ENCODE measurements around the gene CMIP. TPM values are rescaled to one million over a fixed set of nuclear protein-coding genes. Genes with fewer than 3 reads are reported as not detected.

CMIP gene
- total RNA-seq, 5 donors from 2014 or later (not counting 1 experiment from before 2014, with no cell fraction given), result 39.8 to 55.9 (median 42.6) TPM

DNA sequence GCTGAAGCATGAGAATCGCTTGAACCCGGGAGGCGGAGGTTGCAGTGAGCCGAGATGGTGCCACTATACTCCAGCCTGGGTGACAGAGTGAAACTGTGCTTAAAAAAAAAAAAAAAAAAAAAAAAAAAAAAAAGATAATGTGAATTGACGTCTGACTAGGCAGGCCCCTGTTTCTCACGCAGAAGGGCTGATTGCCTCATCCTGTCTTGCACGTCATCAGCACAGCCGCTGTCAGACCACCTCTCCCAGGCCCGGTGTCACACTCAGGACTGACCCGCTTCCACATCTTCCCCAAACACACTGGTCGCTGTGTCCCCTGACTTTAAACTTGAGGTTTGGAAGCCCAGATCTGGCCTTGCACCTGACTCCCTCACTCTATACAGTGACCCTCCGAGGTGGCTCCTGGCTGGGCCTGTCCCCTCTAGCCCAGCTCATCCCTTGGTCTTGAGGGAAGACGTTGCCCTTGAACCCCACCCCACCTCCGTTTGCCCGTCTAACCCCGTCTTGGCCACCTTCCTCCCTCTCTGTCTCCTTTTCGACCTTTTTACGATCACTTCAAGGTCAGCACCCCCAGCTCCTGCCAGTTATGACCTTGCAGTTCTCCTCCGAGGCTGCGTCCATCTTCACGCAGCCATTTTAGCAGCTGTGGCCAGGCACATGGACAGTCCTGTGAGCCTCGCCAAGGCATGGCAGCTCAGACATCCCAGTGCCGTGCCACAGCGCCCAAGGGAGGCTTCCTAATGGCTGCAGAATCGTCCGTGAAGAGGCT is 184.6 kb downstream of the CMIP start:
- peak overlapping the region in 1 of 2 donors; percentile 39 for H3K27ac Mint-ChIP-seq
- H3K4me1 ChIP-seq (ENCODE audit: control insufficient read depth in 1 of 2, extremely low read depth in 1 of 2, insufficient read depth in 2 of 2, low read length in 2 of 2), result peaks cover 0 to 32% of the 10 kb centered on the region in 2 experiments
- ChIA-PET POLR2A (interaction anchor here in 1 of 2 donors (0.5 kb wide), 1 partner anchor 19 kb away, joined by 7 read pairs; no protein-coding TSS in a partner anchor), CTCF (interaction anchor here (0.6 to 1.5 kb wide), 3 partner anchors 13 to 221 kb away, joined by 3 to 13 read pairs (median 9); no protein-coding TSS in a partner anchor)
- WGBS (ENCODE audit: insufficient coverage), result 96% methylated on average over 21 of the region's 26 CpGs
- H3K9me3 Mint-ChIP-seq, result no peaks in the 10 kb centered on the region
- peaks cover 47 to 65% (median 55%) of the 10 kb centered on the region in 3 donors for H3K4me1 Mint-ChIP-seq
- no peak overlapping the region for H3K4me3 Mint-ChIP-seq
- DNase-seq (peak in 2 of 35 experiments; percentile 9 to 12), ATAC-seq (replicated peaks in 1 of 4) (no peak)
- H3K36me3 Mint-ChIP-seq, result no peaks in the 10 kb centered on the region
- H3K36me3 ChIP-seq (ENCODE audit: control insufficient read depth in 2 of 2, extremely low read depth in 1 of 2, insufficient read depth in 1 of 2, low read length in 1 of 2), result peaks cover 3 to 13% of the 10 kb centered on the region in 2 donors
- H3K9me3 ChIP-seq, result no peaks in the 10 kb centered on the region
- no peaks in the 10 kb centered on the region for H3K27me3 ChIP-seq (replicated peaks in 1 of 2; ENCODE audit: control insufficient read depth in 2 of 2, extremely low read depth in 1 of 2, insufficient read depth in 2 of 2, low read length in 1 of 2)
- no peaks in the 10 kb centered on the region for H3K27me3 Mint-ChIP-seq
- no peak overlapping the region for H3K4me3 ChIP-seq (ENCODE audit: control insufficient read depth in 1 of 2, extremely low read depth in 1 of 2, low read length in 1 of 2)
- H3K27ac ChIP-seq (ENCODE audit: low read length), result no peak overlapping the region

DNA sequence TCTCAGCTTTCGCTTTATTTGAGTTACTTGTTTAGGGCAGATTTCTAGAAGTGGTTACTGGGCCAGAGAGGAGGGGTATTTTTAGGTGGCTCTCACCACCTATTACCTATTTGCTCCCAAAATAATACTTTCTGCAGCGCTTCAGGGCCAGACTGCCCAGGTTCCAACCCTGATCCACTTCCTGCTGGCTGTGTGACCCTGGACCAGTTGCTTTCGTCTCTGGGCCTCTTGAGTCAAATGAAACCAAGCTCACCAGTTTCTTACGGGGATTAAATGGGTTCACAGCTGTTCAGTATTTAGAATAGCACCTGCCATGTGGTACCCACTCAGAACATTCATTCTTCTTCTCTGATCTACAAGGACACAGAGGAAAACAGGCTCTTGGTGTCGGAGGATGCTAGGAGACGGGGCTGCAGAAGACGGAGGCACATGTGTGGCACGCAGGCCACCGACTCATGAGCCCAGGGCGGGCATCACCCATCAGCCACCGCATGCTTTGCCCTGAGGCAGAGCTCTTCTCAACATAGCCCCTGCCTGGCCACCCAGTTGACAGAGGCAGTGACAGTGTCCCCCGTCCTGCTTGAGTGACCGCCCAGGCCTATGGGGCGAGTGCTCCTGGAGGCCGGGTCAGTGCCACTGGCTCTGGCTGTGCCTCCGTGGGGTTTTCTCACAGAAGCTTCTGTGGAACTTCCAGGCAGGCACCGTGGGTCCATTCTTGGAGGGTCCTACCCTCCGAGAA is 185.5 kb downstream of the CMIP start:
- Mint-ChIP-seq H3K4me1 (peaks cover 51 to 66% (median 58%) of the 10 kb centered on the region in 3 donors), H3K9me3 (no peaks in the 10 kb centered on the region), H3K36me3 (no peaks in the 10 kb centered on the region), H3K4me3 (no peak overlapping the region), H3K27ac (peak overlapping the region; percentile 97 to 98), H3K27me3 (no peaks in the 10 kb centered on the region)
- ChIA-PET POLR2A (interaction anchor here in 1 of 2 donors (0.6 kb wide), 1 partner anchor 230 kb away, joined by 3 read pairs; no protein-coding TSS in a partner anchor), CTCF (interaction anchor here in 1 of 2 donors (1.5 kb wide), 1 partner anchor 14 kb away, joined by 3 read pairs; no protein-coding TSS in a partner anchor)
- Histone ChIP-seq H3K9me3 (no peaks in the 10 kb centered on the region), H3K27ac (ENCODE audit: low read length) (no peak overlapping the region), H3K36me3 (ENCODE audit: control insufficient read depth in 2 of 2, extremely low read depth in 1 of 2, insufficient read depth in 1 of 2, low read length in 1 of 2) (peaks cover 3 to 13% of the 10 kb centered on the region in 2 donors), H3K4me3 (ENCODE audit: control insufficient read depth in 1 of 2, extremely low read depth in 1 of 2, low read length in 1 of 2) (no peak overlapping the region), H3K4me1 (ENCODE audit: control insufficient read depth in 1 of 2, extremely low read depth in 1 of 2, insufficient read depth in 2 of 2, low read length in 2 of 2) (peaks cover 0 to 32% of the 10 kb centered on the region in 2 experiments), H3K27me3 (replicated peaks in 1 of 2; ENCODE audit: control insufficient read depth in 2 of 2, extremely low read depth in 1 of 2, insufficient read depth in 2 of 2, low read length in 1 of 2) (no peaks in the 10 kb centered on the region)
- DNase-seq (no peak), ATAC-seq (replicated peaks in 1 of 4) (no peak)
- WGBS (ENCODE audit: insufficient coverage), result 98% methylated on average over 16 of the region's 18 CpGs

- Histone ChIP-seq H3K27ac (ENCODE audit: low read length) (no peak overlapping the region), H3K9me3 (no peaks in the 10 kb centered on the region), H3K27me3 (replicated peaks in 1 of 2; ENCODE audit: control insufficient read depth in 2 of 2, extremely low read depth in 1 of 2, insufficient read depth in 2 of 2, low read length in 1 of 2) (no peaks in the 10 kb centered on the region), H3K36me3 (ENCODE audit: control insufficient read depth in 2 of 2, extremely low read depth in 1 of 2, insufficient read depth in 1 of 2, low read length in 1 of 2) (peaks cover 3 to 10% of the 10 kb centered on the region in 2 donors), H3K4me1 (ENCODE audit: control insufficient read depth in 1 of 2, extremely low read depth in 1 of 2, insufficient read depth in 2 of 2, low read length in 2 of 2) (peaks cover 0 to 32% of the 10 kb centered on the region in 2 experiments), H3K4me3 (ENCODE audit: control insufficient read depth in 1 of 2, extremely low read depth in 1 of 2, low read length in 1 of 2) (no peak overlapping the region)
- Mint-ChIP-seq H3K27me3 (no peaks in the 10 kb centered on the region), H3K27ac (peak overlapping the region; percentile 97 to 98), H3K4me3 (no peak overlapping the region), H3K9me3 (no peaks in the 10 kb centered on the region), H3K4me1 (peaks cover 51 to 69% (median 60%) of the 10 kb centered on the region in 3 donors), H3K36me3 (peaks cover 3% of the 10 kb centered on the region)
- POLR2A ChIA-PET, result interaction anchor here in 1 of 2 donors (0.6 kb wide), 1 partner anchor 229 kb away, joined by 3 read pairs; no protein-coding TSS in a partner anchor
- CTCF ChIA-PET, result interaction anchor here in 1 of 2 donors (1.5 kb wide), 1 partner anchor 14 kb away, joined by 3 read pairs; no protein-coding TSS in a partner anchor
- DNase-seq (no peak), ATAC-seq (replicated peaks in 1 of 4) (no peak)
- WGBS (ENCODE audit: insufficient coverage), result 94% methylated on average over 3 of the region's 5 CpGs
These were observed 186.0 kb downstream of the CMIP start for GRCh38 chr16:81630635-81631031.

GRCh38 chr16:81632392-81633146 is 188.0 kb downstream of the CMIP start:
- Histone ChIP-seq H3K27me3 (replicated peaks in 1 of 2; ENCODE audit: control insufficient read depth in 2 of 2, extremely low read depth in 1 of 2, insufficient read depth in 2 of 2, low read length in 1 of 2) (no peaks in the 10 kb centered on the region), H3K4me1 (ENCODE audit: control insufficient read depth in 1 of 2, extremely low read depth in 1 of 2, insufficient read depth in 2 of 2, low read length in 2 of 2) (peaks cover 0 to 33% of the 10 kb centered on the region in 2 experiments), H3K4me3 (ENCODE audit: control insufficient read depth in 1 of 2, extremely low read depth in 1 of 2, low read length in 1 of 2) (no peak overlapping the region), H3K36me3 (ENCODE audit: control insufficient read depth in 2 of 2, extremely low read depth in 1 of 2, insufficient read depth in 1 of 2, low read length in 1 of 2) (peaks cover 3 to 8% of the 10 kb centered on the region in 2 donors), H3K9me3 (no peaks in the 10 kb centered on the region), H3K27ac (ENCODE audit: low read length) (peak overlapping the region; percentile 89)
- no peaks in the 10 kb centered on the region for H3K9me3 Mint-ChIP-seq
- WGBS (ENCODE audit: insufficient coverage), result 12% methylated on average over 7 of the region's 18 CpGs
- H3K27me3 Mint-ChIP-seq, result no peaks in the 10 kb centered on the region
- H3K27ac Mint-ChIP-seq, result peak overlapping the region; percentile 97 to 98
- ATAC-seq (replicated peaks in 1 of 4), result peak; percentile 92 to 94 (median 92)
- POLR2A ChIA-PET, result no interaction called here
- peak overlapping the region; percentile 58 to 63 (median 63) for H3K4me3 Mint-ChIP-seq
- DNase-seq, result peak; percentile 49 to 89 (median 74)
- CTCF ChIA-PET, result no interaction called here
- peaks cover 8% of the 10 kb centered on the region for H3K36me3 Mint-ChIP-seq
- H3K4me1 Mint-ChIP-seq, result peaks cover 62 to 84% (median 70%) of the 10 kb centered on the region in 3 donors

- H3K36me3 ChIP-seq (ENCODE audit: control insufficient read depth in 2 of 2, extremely low read depth in 1 of 2, insufficient read depth in 1 of 2, low read length in 1 of 2), result peaks cover 3% of the 10 kb centered on the region in 2 donors
- H3K27ac Mint-ChIP-seq, result peak overlapping the region; percentile 97 to 98
- no peak for ATAC-seq (replicated peaks in 1 of 4)
- 54% methylated on average over 11 of the region's 11 CpGs for WGBS (ENCODE audit: insufficient coverage)
- H3K9me3 ChIP-seq, result no peaks in the 10 kb centered on the region
- no peaks in the 10 kb centered on the region for H3K27me3 ChIP-seq (replicated peaks in 1 of 2; ENCODE audit: control insufficient read depth in 2 of 2, extremely low read depth in 1 of 2, insufficient read depth in 2 of 2, low read length in 1 of 2)
- peak in 12 of 35 experiments; percentile 7 to 56 (median 14) for DNase-seq
- ChIA-PET POLR2A (no interaction called here), CTCF (no interaction called here)
- peaks cover 62 to 85% (median 72%) of the 10 kb centered on the region in 3 donors for H3K4me1 Mint-ChIP-seq
- H3K4me3 Mint-ChIP-seq, result peak overlapping the region; percentile 58 to 63 (median 63)
- peaks cover 10% of the 10 kb centered on the region for H3K36me3 Mint-ChIP-seq
- H3K27ac ChIP-seq (ENCODE audit: low read length), result peak overlapping the region; percentile 89
- peaks cover 0 to 35% of the 10 kb centered on the region in 2 experiments for H3K4me1 ChIP-seq (ENCODE audit: control insufficient read depth in 1 of 2, extremely low read depth in 1 of 2, insufficient read depth in 2 of 2, low read length in 2 of 2)
- no peaks in the 10 kb centered on the region for H3K27me3 Mint-ChIP-seq
- H3K4me3 ChIP-seq (ENCODE audit: control insufficient read depth in 1 of 2, extremely low read depth in 1 of 2, low read length in 1 of 2), result no peak overlapping the region
- no peaks in the 10 kb centered on the region for H3K9me3 Mint-ChIP-seq
These were observed 188.6 kb downstream of the CMIP start for GRCh38 chr16:81633147-81633619.

Measured in T-cell (primary cell).